HTERT RPE-1 (cell line): Measurements from ENCODE around the gene ZGPAT.
"Not testable (repeated sequence)": the region's sequence is repeated elsewhere in the genome, so short reads cannot be mapped to it uniquely, and the experiment has no call there.

ENCODE experiments used
- in situ Hi-C: fragments of 300-500 bp; cut with MboI; formaldehyde crosslinking; loops from 4 replicates; pipeline ENCODE4 v1.14.3; 2020; ENCODE audit warnings: low sequenced_read_pairs

ZGPAT gene

GRCh38 chr20:63702036-63702665 lies 5.7 kb upstream of the ZGPAT start:
- in situ Hi-C loops: no loop called here

GRCh38 chr20:63702751-63703470 lies 4.9 kb upstream of the ZGPAT start:
- in situ Hi-C loops: no loop called here

- in situ Hi-C loops: no loop called here
Observed at GRCh38 chr20:63703471-63703975, 4.3 kb upstream of the ZGPAT start.

- in situ Hi-C loops: no loop called here
Observed at GRCh38 chr20:63703976-63704748, 3.7 kb upstream of the ZGPAT start.

- in situ Hi-C loops: no loop called here
Observed at GRCh38 chr20:63704749-63705117, 3.1 kb upstream of the ZGPAT start.

GRCh38 chr20:63705232-63706026 lies 2.4 kb upstream of the ZGPAT start:
- in situ Hi-C loops: no loop called here

- in situ Hi-C loops: no loop called here
Observed at GRCh38 chr20:63706027-63706695, 1.7 kb upstream of the ZGPAT start.

GRCh38 chr20:63706852-63707557 lies 834 bp upstream of the ZGPAT start:
- in situ Hi-C loops: no loop called here

GRCh38 chr20:63708301-63709148 lies 686 bp downstream of the ZGPAT start:
- in situ Hi-C loops: no loop called here

GRCh38 chr20:63709149-63709527 lies 1.3 kb downstream of the ZGPAT start:
- in situ Hi-C loops: no loop called here

GRCh38 chr20:63711085-63711645 lies 3.3 kb downstream of the ZGPAT start:
- in situ Hi-C loops: no loop called here

GRCh38 chr20:63712191-63712590 lies 4.4 kb downstream of the ZGPAT start:
- in situ Hi-C loops: no loop called here

- in situ Hi-C loops: no loop called here
Observed at GRCh38 chr20:63714858-63715257, 7.0 kb downstream of the ZGPAT start.

- in situ Hi-C loops: no loop called here
Observed at GRCh38 chr20:63718996-63719395, 11.2 kb downstream of the ZGPAT start.

GRCh38 chr20:63722967-63723622 lies 15.3 kb downstream of the ZGPAT start:
- in situ Hi-C loops: not testable (repeated sequence)

- in situ Hi-C loops: not testable (repeated sequence)
Observed at GRCh38 chr20:63730189-63730733, 22.4 kb downstream of the ZGPAT start.

GRCh38 chr20:63731410-63731809 lies 23.6 kb downstream of the ZGPAT start:
- in situ Hi-C loops: no loop called here
